Trophoblast cell (in vitro differentiated cells and primary cell): ENCODE results near the gene EIF3D. TPM values are rescaled to one million over a fixed set of nuclear protein-coding genes. Genes with fewer than 3 reads are reported as not detected.

ENCODE experiments used
- DNase-seq, 2 donors: peaks; one replicate each; pipeline ENCODE4 v3.0.0-alpha.2; 2016
- H2AFZ ChIP-seq: 2 replicates; pipeline ENCODE4 v1.6.1; 2013; ENCODE audit warnings: low read length, moderate library complexity, mild to moderate bottlenecking; ENCODE audit not compliant: insufficient read depth, poor library complexity
- H2AK5ac ChIP-seq: 2 replicates; pipeline ENCODE4 v1.6.1; 2013; ENCODE audit warnings: mild to moderate bottlenecking, low read length
- H2BK120ac ChIP-seq: 2 replicates; pipeline ENCODE4 v1.6.1; 2013; ENCODE audit warnings: low read length, mild to moderate bottlenecking, moderate library complexity; ENCODE audit not compliant: insufficient read depth, poor library complexity
- H2BK12ac ChIP-seq: 2 replicates; pipeline ENCODE4 v1.6.1; 2013; ENCODE audit warnings: mild to moderate bottlenecking, low read length, moderate library complexity
- H2BK5ac ChIP-seq: 2 replicates; pipeline ENCODE4 v1.6.1; 2013; ENCODE audit warnings: low read length, low read depth, moderate library complexity, mild to moderate bottlenecking; ENCODE audit not compliant: poor library complexity
- H3K14ac ChIP-seq: 2 replicates; pipeline ENCODE4 v1.6.1; 2013; ENCODE audit warnings: mild to moderate bottlenecking, low read length
- H3K18ac ChIP-seq: 2 replicates; pipeline ENCODE4 v1.6.1; 2013; ENCODE audit warnings: mild to moderate bottlenecking, low read length
- H3K23ac ChIP-seq: 2 replicates; pipeline ENCODE4 v1.6.1; 2013; ENCODE audit warnings: low read length
- H3K27ac ChIP-seq: 2 replicates; pipeline ENCODE4 v1.5.1; 2013; ENCODE audit warnings: low read depth, mild to moderate bottlenecking, inconsistent platforms, low read length, moderate library complexity
- H3K27me3 ChIP-seq: 2 replicates; pipeline ENCODE4 v1.6.1; 2013; ENCODE audit warnings: inconsistent platforms, mild to moderate bottlenecking, low read length, moderate library complexity; ENCODE audit not compliant: insufficient read depth
- H3K36me3 ChIP-seq, 2 experiments: 1 replicate in 1 of 2; 2 replicates in 1 of 2; pipeline ENCODE4 v1.6.1; 2013; ENCODE audit warnings: low read length in 2 of 2, mild to moderate bottlenecking in 2 of 2, moderate library complexity in 1 of 2; ENCODE audit not compliant: insufficient read depth in 2 of 2, control insufficient read depth in 1 of 2
- H3K4ac ChIP-seq: 2 replicates; pipeline ENCODE4 v1.6.1; 2013; ENCODE audit warnings: low read depth, mild to moderate bottlenecking, low read length, moderate library complexity
- H3K4me1 ChIP-seq, 2 experiments: 1 replicate in 1 of 2; 2 replicates in 1 of 2; pipeline ENCODE4 v1.6.1; 2013; ENCODE audit warnings: low read length in 2 of 2, mild to moderate bottlenecking in 2 of 2, moderate library complexity in 1 of 2; ENCODE audit not compliant: insufficient read depth in 2 of 2, control insufficient read depth in 1 of 2
- H3K4me2 ChIP-seq: 2 replicates; pipeline ENCODE4 v1.6.1; 2013; ENCODE audit warnings: inconsistent platforms, mild to moderate bottlenecking, low read length, moderate library complexity
- H3K4me3 ChIP-seq: 2 replicates; pipeline ENCODE4 v1.5.1; 2013; ENCODE audit warnings: mild to moderate bottlenecking, low read depth, low read length, inconsistent platforms
- H3K79me1 ChIP-seq: one replicate; pipeline ENCODE4 v1.6.1; 2013; ENCODE audit warnings: low read length
- H3K79me2 ChIP-seq: 2 replicates; pipeline ENCODE4 v1.6.1; 2013; ENCODE audit warnings: low read length, mild to moderate bottlenecking; ENCODE audit not compliant: control insufficient read depth, insufficient read depth, poor library complexity
- H3K9ac ChIP-seq: 2 replicates; pipeline ENCODE4 v1.6.1; 2013; ENCODE audit warnings: mild to moderate bottlenecking, low read length
- H3K9me3 ChIP-seq: 2 replicates; pipeline ENCODE4 v1.6.1; 2013; ENCODE audit warnings: low read depth, mild to moderate bottlenecking, control low read depth, inconsistent platforms, low read length; ENCODE audit not compliant: insufficient read depth
- H4K12ac ChIP-seq: 2 replicates; pipeline ENCODE4 v1.6.1; 2013; ENCODE audit warnings: low read depth, mild to moderate bottlenecking, low read length, moderate library complexity
- H4K8ac ChIP-seq: 2 replicates; pipeline ENCODE4 v1.6.1; 2013; ENCODE audit warnings: low read depth, mild to moderate bottlenecking, low read length, moderate library complexity
- H4K91ac ChIP-seq: one replicate; pipeline ENCODE4 v1.6.1; 2013; ENCODE audit warnings: low read depth, mild to moderate bottlenecking, low read length, moderate library complexity
- WGBS: extraction: QIAGEN DNeasy Blood & Tissue Kit; methylation state at CpG from one replicate; pipeline ENCODE4 v1.1.7; 2013; ENCODE audit warnings: missing lambda C conversion rate; ENCODE audit not compliant: insufficient read length, insufficient coverage; ENCODE audit errors: extremely low coverage; 5-methylcytosine and 5-hydroxymethylcytosine counted together
- polyA plus RNA-seq: library from polyadenylated mRNA; stranded (reverse); fragments of 200-250 nt; gene quantifications from 2 replicates; pipeline ENCODE4 v1.2.3, GENCODE V29; 2013

The EIF3D gene
- 134 and 140 TPM in 2 replicates for polyA plus RNA-seq

- H3K18ac ChIP-seq: peak within 1 kb of the TSS; percentile 41
- peak within 1 kb of the TSS; percentile 93 for H4K8ac ChIP-seq
- H4K12ac ChIP-seq: peak within 1 kb of the TSS; percentile 75
- H3K27ac ChIP-seq: peak within 1 kb of the TSS; percentile 86
- peak within 1 kb of the TSS; percentile 87 for H3K4ac ChIP-seq
- H3K4me3 ChIP-seq: peak within 1 kb of the TSS; percentile 87
- no peak within 1 kb of the TSS for H3K23ac ChIP-seq
- H3K4me2 ChIP-seq: peak within 1 kb of the TSS; percentile 90
- peaks cover 2% of the 10 kb centered on the region for H3K9me3 ChIP-seq
- H3K4me1 ChIP-seq: peaks cover 6% of the 10 kb centered on the region in 2 experiments
- DNase-seq: peak; percentile 100
- no peak within 1 kb of the TSS for H2BK12ac ChIP-seq
- peaks cover 11 to 19% of the 10 kb centered on the region in 2 experiments for H3K36me3 ChIP-seq
- H4K91ac ChIP-seq: peak within 1 kb of the TSS; percentile 74
- no peaks in the 10 kb centered on the region for H3K27me3 ChIP-seq
- peak within 1 kb of the TSS; percentile 58 for H2AFZ ChIP-seq
- peaks cover 12% of the 10 kb centered on the region for H3K79me1 ChIP-seq
- peak within 1 kb of the TSS; percentile 37 for H2BK120ac ChIP-seq
- H3K9ac ChIP-seq: peak within 1 kb of the TSS; percentile 92
- H3K14ac ChIP-seq: peak within 1 kb of the TSS; percentile 85
- peak within 1 kb of the TSS; percentile 59 for H2BK5ac ChIP-seq
- peak within 1 kb of the TSS; percentile 63 for H2AK5ac ChIP-seq
- H3K79me2 ChIP-seq: peaks cover 9% of the 10 kb centered on the region
- no CpG with 5 or more reads among the region's 82 CpGs for WGBS
Measured at GRCh38 chr22:36528795-36529751, at the start of gene EIF3D. Gene EIF3D (minus strand): TSS chr22:36529166. CDS start chr22:36526121, 3,045 bp downstream.

DNA sequence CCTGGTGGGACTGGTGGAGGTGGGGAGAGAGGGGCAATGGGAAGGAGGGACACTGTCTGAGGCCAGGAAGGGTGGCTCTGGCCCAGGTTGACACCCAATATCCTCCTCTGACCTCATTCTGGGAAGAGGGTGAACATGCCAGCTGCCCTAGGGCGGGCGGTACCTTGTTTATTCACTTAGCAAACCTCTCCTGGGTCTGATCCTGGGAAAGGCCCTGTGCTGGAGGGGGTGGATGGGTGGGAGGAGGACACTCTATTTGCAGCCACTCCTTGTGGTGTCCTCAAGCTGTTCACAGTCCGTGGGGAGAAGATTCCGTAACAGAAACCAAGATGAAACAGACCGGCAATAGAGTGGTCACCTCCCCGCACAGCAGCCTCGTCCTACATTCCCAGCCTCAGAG, 49.7 kb upstream of the EIF3D start:
- Histone ChIP-seq H3K9me3 (no peaks in the 10 kb centered on the region), H2AFZ (no peak overlapping the region), H3K4me2 (no peak overlapping the region), H3K4me1 (peaks cover 0 to 2% of the 10 kb centered on the region in 2 experiments), H4K12ac (no peak overlapping the region), H3K27me3 (no peaks in the 10 kb centered on the region), H3K27ac (no peak overlapping the region), H3K36me3 (no peaks in the 10 kb centered on the region), H3K4me3 (no peak overlapping the region), H3K4ac (no peak overlapping the region), H3K18ac (no peak overlapping the region), H2BK12ac (no peak overlapping the region), H2BK120ac (no peak overlapping the region), H3K14ac (no peak overlapping the region), H4K91ac (no peak overlapping the region), H2BK5ac (no peak overlapping the region), H3K79me1 (no peaks in the 10 kb centered on the region), H2AK5ac (no peak overlapping the region), H4K8ac (no peak overlapping the region), H3K9ac (no peak overlapping the region), H3K79me2 (no peaks in the 10 kb centered on the region), H3K23ac (no peak overlapping the region)
- no CpG with 5 or more reads among the region's 7 CpGs for WGBS
- no peak for DNase-seq

DNA sequence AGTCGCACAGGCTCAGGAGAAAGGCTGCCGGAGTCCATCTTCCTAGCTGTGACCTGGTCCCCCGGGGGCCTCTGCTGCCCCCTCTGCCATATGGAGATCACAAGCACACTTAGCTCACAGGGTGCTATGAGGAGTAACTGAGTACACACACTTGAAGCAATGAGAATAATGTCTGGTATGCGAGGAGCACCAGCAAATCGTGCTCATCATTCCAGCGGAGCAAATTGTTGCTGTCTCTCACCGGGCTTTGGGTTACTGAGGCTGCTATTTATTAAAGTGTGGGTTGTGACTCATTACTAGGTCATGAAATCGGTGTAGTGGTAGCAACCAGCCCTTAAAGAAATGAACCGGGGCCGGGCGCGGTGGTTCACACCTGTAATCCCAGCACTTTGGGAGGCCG, 48.1 kb upstream of the EIF3D start:
- no CpG with 5 or more reads among the region's 13 CpGs for WGBS
- Histone ChIP-seq H3K23ac (no peak overlapping the region), H3K4ac (no peak overlapping the region), H3K36me3 (no peaks in the 10 kb centered on the region), H3K18ac (no peak overlapping the region), H2BK120ac (no peak overlapping the region), H3K79me1 (no peaks in the 10 kb centered on the region), H3K27me3 (no peaks in the 10 kb centered on the region), H3K9ac (no peak overlapping the region), H2BK5ac (no peak overlapping the region), H3K27ac (no peak overlapping the region), H2AFZ (no peak overlapping the region), H3K4me1 (peaks cover 0 to 2% of the 10 kb centered on the region in 2 experiments), H3K4me3 (no peak overlapping the region), H2BK12ac (no peak overlapping the region), H4K12ac (no peak overlapping the region), H2AK5ac (no peak overlapping the region), H3K9me3 (no peaks in the 10 kb centered on the region), H3K79me2 (no peaks in the 10 kb centered on the region), H3K4me2 (no peak overlapping the region), H4K8ac (no peak overlapping the region), H3K14ac (no peak overlapping the region), H4K91ac (no peak overlapping the region)
- peak; percentile 85 to 91 for DNase-seq

- Histone ChIP-seq H3K79me1 (no peaks in the 10 kb centered on the region), H3K18ac (no peak overlapping the region), H2BK12ac (no peak overlapping the region), H2AFZ (no peak overlapping the region), H3K27me3 (no peaks in the 10 kb centered on the region), H3K23ac (no peak overlapping the region), H2BK120ac (no peak overlapping the region), H3K4me1 (peaks cover 0 to 2% of the 10 kb centered on the region in 2 experiments), H3K79me2 (no peaks in the 10 kb centered on the region), H4K91ac (no peak overlapping the region), H2BK5ac (no peak overlapping the region), H3K9me3 (no peaks in the 10 kb centered on the region), H3K9ac (no peak overlapping the region), H3K14ac (no peak overlapping the region), H3K36me3 (no peaks in the 10 kb centered on the region), H2AK5ac (no peak overlapping the region), H3K4me2 (no peak overlapping the region), H3K4ac (no peak overlapping the region), H3K4me3 (no peak overlapping the region), H3K27ac (no peak overlapping the region), H4K12ac (no peak overlapping the region), H4K8ac (no peak overlapping the region)
- no CpG with 5 or more reads among the region's 1 CpG for WGBS
- DNase-seq: no peak
Measured at GRCh38 chr22:36574728-36575127, 45.8 kb upstream of the EIF3D start.
